GM12872 (cell line): ENCODE measurements around the gene CLEC10A.

Source experiments
- TF ChIP-seq, protein P1 (sequence below): IDR thresholded peaks from 3 replicates; pipeline ENCODE4 v1.5.1; 2011; ENCODE audit warnings: low read depth, mild to moderate bottlenecking, low read length, moderate library complexity; ENCODE audit not compliant: insufficient read depth

Gene CLEC10A, protein sequence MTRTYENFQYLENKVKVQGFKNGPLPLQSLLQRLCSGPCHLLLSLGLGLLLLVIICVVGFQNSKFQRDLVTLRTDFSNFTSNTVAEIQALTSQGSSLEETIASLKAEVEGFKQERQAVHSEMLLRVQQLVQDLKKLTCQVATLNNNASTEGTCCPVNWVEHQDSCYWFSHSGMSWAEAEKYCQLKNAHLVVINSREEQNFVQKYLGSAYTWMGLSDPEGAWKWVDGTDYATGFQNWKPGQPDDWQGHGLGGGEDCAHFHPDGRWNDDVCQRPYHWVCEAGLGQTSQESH

DNA sequence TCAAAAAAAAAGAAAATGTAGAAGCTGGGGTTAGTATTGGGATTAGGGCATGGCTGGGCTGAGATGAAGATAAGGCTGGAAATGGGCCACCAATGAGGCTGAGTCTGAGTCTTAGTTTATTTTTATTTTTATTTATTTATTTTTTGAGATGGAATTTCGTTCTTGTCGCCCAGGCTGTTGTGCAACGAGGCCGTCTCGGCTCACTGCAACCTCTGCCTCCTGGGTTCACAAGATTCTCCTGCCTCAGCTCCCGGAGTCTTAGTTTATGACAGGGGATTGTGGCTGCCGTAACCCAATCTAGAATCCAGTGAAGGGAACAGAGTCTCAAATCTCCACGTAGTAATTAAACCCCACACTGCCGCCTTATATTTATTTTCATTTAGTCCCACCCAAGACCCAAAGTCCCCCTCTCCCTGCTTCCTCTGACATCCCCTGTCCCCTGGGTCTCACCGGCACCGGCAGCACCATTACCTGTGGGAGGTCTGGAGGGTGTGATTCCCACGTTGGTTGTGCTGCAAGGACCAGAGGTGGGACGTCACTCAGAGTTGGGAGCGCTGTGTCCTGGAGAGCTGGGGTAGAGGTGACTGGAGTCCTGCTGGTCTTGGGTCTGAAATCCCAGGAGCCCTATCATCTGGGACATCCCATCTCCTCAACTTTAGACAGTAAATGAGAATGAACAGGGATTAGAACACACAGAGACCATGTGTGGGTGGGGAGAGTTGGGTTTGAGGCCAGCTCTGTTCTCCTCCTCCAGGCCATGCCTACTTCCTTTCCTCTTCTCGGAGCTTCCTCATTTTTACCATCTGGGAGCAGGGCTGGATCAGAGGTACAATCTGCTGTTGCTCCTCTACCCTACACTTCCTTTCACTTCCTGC is at the start of gene CLEC10A:
Gene CLEC10A, minus strand, starts transcription at position 671 of the 875 bp plus-strand sequence. CDS start 1,439 bp downstream, outside the sequence.
- TF ChIP-seq, protein P1, sequence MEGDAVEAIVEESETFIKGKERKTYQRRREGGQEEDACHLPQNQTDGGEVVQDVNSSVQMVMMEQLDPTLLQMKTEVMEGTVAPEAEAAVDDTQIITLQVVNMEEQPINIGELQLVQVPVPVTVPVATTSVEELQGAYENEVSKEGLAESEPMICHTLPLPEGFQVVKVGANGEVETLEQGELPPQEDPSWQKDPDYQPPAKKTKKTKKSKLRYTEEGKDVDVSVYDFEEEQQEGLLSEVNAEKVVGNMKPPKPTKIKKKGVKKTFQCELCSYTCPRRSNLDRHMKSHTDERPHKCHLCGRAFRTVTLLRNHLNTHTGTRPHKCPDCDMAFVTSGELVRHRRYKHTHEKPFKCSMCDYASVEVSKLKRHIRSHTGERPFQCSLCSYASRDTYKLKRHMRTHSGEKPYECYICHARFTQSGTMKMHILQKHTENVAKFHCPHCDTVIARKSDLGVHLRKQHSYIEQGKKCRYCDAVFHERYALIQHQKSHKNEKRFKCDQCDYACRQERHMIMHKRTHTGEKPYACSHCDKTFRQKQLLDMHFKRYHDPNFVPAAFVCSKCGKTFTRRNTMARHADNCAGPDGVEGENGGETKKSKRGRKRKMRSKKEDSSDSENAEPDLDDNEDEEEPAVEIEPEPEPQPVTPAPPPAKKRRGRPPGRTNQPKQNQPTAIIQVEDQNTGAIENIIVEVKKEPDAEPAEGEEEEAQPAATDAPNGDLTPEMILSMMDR, result no peak

DNA sequence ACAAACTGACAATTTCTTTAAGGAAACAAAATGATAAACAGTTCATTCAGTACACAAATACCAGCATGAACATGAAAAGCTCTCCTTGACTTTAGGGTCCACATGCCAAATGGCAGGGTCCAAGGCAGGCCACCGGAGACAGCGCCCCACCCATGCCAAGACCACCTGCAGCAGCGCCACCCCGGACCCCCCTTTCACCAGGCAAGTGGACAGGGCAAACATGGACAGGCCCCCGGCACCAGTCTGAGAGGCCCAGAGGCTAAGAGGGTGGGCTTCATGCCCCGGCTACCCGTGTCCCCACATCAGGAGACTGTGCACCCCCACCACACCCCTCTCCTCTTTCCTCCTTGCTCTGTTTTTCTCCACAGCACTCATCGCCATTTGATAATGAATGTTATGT is 49.3 kb upstream of the CLEC10A start:
- TF ChIP-seq, protein P1, result no peak

DNA sequence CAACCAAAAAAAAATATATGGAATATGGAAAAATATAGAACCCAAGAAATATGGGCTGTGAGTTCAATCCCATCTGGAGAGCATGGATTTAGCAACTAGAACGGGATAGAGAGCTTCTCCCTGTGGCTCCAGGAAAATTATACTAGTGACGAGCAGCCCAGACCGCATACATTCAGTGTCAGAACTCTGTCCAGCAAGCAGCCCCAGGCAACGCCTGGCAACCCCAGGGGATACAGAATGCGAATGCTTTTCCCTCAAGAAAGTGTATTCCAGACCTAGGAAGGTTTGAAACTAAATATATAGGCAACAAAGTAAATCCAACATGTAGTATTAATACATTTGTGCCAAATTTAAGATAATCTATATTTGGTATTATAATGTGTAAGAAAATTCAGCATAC is 48.1 kb upstream of the CLEC10A start:
- TF ChIP-seq, protein P1, result no peak

DNA sequence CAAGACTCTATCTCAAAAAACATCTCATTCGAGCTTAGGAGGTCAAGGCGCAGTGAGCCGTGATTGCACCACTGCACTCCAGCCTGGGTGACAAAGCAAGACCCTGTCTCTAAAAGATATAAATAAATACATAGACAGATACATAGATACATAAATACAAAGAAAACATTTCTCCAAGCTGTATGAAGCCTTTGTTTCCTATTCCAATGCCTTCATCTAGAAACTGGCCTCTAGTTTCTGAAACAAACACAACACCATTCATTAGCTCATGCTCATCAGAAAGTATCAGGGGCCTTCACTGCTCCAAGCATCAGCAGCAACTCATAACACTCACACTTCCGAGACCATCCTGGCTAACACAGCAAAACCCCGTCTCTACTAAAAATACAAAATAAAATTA is 44.9 kb upstream of the CLEC10A start:
- TF ChIP-seq, protein P1, result no peak

DNA sequence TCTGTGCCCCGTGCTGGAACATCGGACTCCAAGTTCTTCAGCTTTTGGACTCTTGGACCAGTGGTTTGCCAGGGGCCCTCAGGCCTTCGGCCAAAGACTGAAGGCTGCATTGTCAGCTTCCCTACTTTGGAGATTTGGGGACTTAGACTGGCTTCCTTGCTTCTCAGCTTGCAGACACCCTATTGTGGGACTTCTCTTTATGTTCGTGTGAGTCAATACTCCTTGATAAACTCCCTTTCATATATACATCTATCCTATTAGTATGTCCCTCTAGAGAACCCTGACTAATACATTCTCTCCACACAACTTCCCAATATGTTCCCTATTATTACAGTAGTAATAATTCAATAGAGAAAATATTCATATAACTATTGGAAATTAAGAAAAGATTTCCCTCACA is 43.8 kb upstream of the CLEC10A start:
- TF ChIP-seq, protein P1, result no peak

DNA sequence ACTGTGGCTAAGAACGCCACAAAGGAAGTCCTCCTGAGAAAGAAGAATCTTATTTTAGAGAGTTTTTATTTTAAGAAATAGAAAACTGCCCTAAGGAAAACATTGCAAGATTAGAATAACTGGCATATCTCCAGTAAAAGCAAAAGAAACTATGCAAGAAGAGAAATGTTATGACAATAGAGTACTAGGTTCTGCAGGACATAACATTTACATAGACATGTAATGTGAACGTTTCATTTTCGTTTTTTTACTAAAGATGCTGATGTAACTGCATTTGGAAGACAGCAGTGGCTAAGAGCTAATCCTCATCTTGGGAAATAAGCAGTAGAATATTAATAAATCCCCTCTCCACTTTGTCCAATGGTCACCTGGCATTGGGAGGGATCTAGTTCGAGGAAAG is 42.3 kb upstream of the CLEC10A start:
- TF ChIP-seq, protein P1, result no peak

DNA sequence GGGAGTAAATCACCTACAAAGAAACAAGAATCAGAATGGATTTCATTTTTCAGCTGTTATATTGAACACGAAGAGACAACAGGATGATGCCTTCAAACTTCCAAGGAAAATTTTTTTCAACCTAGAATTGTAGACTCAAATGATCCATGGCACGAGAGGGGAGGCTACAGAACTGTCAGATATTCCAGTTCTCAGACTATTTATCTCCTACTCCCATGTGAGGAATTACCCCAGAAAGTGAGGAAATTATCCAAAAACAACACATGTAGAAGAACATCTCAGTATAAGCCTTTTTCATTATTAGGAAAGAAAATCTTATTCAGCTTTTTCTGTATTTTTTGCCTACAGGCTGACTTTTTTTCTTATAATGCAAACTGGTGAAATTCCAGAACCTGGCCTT is 40.1 kb upstream of the CLEC10A start:
- TF ChIP-seq, protein P1, result no peak
